ENCODE data around the gene SOD3. TPM values are rescaled to one million over a fixed set of nuclear protein-coding genes. Genes with fewer than 3 reads are reported as not detected.

The SOD3 gene
- total RNA-seq, 4 donors from 2014 or later = 48.3 to 73.6 (median 62.7) TPM

DNA sequence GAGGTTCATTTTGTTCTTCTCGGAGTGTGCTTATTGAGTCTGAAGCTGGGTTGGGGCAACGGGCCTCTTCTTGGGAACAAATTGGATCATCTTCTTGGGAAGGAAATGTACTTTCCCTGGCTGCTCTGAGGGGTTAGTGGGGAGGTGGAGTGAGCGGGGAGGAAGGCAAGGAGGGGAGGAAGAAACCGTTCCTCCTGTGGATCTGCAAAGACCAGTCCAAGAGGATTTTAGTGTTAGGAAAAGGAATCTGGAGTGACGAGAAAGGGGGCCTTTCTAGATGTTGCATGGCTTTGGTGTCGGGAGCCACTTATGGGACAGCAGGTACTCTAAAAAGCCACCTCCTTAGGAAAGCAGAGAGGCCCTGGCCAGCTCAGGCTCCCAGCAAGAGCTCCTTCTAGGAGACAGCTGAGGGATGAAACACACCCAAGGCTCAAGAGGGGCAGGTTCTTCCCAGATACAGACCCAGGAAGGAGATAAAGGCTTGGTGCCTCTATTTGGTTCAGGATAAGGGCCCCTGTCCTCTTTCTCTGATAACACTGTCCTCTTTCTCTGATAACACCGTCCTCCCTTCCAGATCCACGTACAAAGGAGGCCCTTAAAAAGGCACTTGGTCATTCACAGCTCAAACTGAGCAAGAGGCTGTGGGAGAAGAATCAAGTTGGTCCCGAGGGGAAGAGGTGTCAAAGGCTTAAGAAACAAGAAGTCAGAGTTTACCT is 451 bp downstream of the SOD3 start:
- H3K4me3 ChIP-seq (ENCODE audit: low read depth, poor library complexity, severe bottlenecking) = no peak overlapping the region
- no peak for DNase-seq (ENCODE audit: low spot score in 2 of 2)
- no peak for TF ChIP-seq POLR2A (IDR thresholded peaks at IDR 0.05)
- TF ChIP-seq, protein P1, sequence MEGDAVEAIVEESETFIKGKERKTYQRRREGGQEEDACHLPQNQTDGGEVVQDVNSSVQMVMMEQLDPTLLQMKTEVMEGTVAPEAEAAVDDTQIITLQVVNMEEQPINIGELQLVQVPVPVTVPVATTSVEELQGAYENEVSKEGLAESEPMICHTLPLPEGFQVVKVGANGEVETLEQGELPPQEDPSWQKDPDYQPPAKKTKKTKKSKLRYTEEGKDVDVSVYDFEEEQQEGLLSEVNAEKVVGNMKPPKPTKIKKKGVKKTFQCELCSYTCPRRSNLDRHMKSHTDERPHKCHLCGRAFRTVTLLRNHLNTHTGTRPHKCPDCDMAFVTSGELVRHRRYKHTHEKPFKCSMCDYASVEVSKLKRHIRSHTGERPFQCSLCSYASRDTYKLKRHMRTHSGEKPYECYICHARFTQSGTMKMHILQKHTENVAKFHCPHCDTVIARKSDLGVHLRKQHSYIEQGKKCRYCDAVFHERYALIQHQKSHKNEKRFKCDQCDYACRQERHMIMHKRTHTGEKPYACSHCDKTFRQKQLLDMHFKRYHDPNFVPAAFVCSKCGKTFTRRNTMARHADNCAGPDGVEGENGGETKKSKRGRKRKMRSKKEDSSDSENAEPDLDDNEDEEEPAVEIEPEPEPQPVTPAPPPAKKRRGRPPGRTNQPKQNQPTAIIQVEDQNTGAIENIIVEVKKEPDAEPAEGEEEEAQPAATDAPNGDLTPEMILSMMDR (IDR thresholded peaks at IDR 0.05) = no peak
- intact Hi-C loops (cut with DNase I; ENCODE audit: low total_unique reads) = no loop called here
- WGBS, 2 donors = 43 to 49% methylated on average over 9 of the region's 9 CpGs

DNA sequence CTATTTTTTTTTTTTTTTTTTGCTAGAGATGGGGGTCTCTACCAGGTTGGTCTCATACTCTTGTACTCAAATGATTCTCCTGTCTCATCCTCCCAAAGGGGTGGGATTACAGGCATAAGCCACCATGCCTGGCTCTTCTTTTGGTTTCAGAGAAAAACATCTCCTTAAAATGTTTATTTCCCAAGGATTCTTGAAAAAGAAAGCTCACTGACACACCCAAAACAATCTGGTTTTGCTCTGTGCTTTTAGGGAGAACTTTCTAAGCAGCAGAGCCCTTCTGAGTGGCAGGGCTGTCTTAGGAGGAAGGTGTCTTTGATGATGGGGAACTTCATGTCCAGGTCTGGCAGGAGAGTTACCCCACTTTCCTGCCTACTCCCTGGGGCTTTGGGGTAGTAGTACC is 1.2 kb downstream of the SOD3 start:
- TF ChIP-seq POLR2A (IDR thresholded peaks at IDR 0.05) = no peak
- no peak overlapping the region for H3K4me3 ChIP-seq (ENCODE audit: low read depth, poor library complexity, severe bottlenecking)
- DNase-seq (ENCODE audit: low spot score in 2 of 2) = no peak
- intact Hi-C loops (cut with DNase I; ENCODE audit: low total_unique reads) = no loop called here

DNA sequence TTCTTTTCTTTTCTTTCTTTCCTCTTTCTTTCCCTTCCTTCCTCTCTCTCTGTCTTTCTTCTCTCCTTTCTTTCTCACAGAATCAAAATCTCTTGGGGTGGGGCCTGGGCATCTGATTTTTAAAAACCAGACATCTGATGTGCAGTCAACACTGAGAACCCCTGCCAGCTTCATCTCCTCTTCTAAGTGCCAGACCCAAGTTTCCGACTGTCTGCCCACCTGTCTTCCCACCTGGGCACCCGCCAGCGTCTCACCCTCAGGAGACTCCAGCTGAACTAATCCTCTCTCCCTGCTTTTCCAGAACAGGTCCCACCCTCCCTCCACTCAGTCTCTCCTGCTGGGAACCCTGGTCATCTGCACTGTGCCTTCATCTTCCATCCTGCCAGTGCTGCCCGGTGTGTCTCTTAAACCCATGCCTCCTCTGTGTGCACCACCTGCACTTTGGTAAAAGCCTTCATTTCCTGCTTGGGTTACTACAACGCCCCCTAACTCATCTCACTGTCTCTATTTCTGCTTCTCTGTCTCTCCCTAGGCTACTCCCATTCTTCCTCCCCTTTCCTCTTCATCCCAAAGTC is 2.8 kb downstream of the SOD3 start:
- no peak overlapping the region for H3K4me3 ChIP-seq (ENCODE audit: low read depth, poor library complexity, severe bottlenecking)
- intact Hi-C loops (cut with DNase I; ENCODE audit: low total_unique reads) = no loop called here
- TF ChIP-seq POLR2A (IDR thresholded peaks at IDR 0.05) = no peak
- TF ChIP-seq, protein P1 (IDR thresholded peaks at IDR 0.05) = no peak
- no peak for DNase-seq (ENCODE audit: low spot score in 2 of 2)
- WGBS, 2 donors = 69 to 74% methylated on average over 5 of the region's 5 CpGs

DNA sequence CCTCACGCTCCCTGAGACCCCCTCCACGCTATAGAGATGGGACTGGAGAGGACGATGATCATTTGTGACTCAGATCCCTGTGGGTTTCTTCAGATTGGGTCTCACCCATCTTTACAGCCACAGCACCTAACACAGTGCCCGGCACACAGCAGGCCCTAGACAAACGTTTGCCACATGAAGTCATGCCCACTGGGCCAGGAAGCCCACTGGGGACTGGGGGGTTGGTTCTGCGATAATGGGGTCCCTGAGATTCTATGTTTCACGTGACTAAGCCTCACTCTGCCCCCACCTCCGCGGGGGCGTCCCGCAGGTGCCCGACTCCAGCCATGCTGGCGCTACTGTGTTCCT is 3.8 kb downstream of the SOD3 start:
- intact Hi-C loops (cut with DNase I; ENCODE audit: low total_unique reads) = no loop called here
- WGBS, 2 donors = 87 to 88% methylated on average over 5 to 13 of the region's 13 CpGs
- TF ChIP-seq POLR2A (IDR thresholded peaks at IDR 0.05) = no peak
- TF ChIP-seq, protein P1 (IDR thresholded peaks at IDR 0.05) = no peak

DNA sequence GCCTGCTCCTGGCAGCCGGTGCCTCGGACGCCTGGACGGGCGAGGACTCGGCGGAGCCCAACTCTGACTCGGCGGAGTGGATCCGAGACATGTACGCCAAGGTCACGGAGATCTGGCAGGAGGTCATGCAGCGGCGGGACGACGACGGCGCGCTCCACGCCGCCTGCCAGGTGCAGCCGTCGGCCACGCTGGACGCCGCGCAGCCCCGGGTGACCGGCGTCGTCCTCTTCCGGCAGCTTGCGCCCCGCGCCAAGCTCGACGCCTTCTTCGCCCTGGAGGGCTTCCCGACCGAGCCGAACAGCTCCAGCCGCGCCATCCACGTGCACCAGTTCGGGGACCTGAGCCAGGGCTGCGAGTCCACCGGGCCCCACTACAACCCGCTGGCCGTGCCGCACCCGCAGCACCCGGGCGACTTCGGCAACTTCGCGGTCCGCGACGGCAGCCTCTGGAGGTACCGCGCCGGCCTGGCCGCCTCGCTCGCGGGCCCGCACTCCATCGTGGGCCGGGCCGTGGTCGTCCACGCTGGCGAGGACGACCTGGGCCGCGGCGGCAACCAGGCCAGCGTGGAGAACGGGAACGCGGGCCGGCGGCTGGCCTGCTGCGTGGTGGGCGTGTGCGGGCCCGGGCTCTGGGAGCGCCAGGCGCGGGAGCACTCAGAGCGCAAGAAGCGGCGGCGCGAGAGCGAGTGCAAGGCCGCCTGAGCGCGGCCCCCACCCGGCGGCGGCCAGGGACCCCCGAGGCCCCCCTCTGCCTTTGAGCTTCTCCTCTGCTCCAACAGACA is 4.4 kb downstream of the SOD3 start:
- TF ChIP-seq POLR2A (IDR thresholded peaks at IDR 0.05) = no peak
- TF ChIP-seq, protein P1 (IDR thresholded peaks at IDR 0.05) = no peak
- DNase-seq (ENCODE audit: low spot score in 2 of 2) = no peak
- WGBS, 2 donors = 32 to 44% methylated on average over 8 to 92 of the region's 103 CpGs
- intact Hi-C loops (cut with DNase I; ENCODE audit: low total_unique reads) = no loop called here
- no peak overlapping the region for H3K4me3 ChIP-seq (ENCODE audit: low read depth, poor library complexity, severe bottlenecking)

More for the DNA sequence above, 3.8 kb downstream of the SOD3 start:
- DNase-seq (ENCODE audit: low spot score in 2 of 2) = no peak
- H3K4me3 ChIP-seq (ENCODE audit: low read depth, poor library complexity, severe bottlenecking) = no peak overlapping the region

DNA sequence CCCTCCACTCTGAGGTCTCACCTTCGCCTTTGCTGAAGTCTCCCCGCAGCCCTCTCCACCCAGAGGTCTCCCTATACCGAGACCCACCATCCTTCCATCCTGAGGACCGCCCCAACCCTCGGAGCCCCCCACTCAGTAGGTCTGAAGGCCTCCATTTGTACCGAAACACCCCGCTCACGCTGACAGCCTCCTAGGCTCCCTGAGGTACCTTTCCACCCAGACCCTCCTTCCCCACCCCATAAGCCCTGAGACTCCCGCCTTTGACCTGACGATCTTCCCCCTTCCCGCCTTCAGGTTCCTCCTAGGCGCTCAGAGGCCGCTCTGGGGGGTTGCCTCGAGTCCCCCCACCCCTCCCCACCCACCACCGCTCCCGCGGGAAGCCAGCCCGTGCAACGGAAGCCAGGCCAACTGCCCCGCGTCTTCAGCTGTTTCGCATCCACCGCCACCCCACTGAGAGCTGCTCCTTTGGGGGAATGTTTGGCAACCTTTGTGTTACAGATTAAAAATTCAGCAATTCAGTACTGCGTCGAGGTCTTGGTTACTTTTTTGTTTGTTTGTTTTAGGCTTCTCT is 5.0 kb downstream of the SOD3 start:
- TF ChIP-seq POLR2A (IDR thresholded peaks at IDR 0.05) = no peak
- TF ChIP-seq, protein P1 (IDR thresholded peaks at IDR 0.05) = no peak
- WGBS, 2 donors = 47 to 58% methylated on average over 25 of the region's 25 CpGs
- intact Hi-C loops (cut with DNase I; ENCODE audit: low total_unique reads) = no loop called here
- DNase-seq (ENCODE audit: low spot score in 2 of 2) = no peak
- H3K4me3 ChIP-seq (ENCODE audit: low read depth, poor library complexity, severe bottlenecking) = no peak overlapping the region

All from lower leg skin (tissue), 4 donors.